ENCODE measurements around the gene CHRNA4.

Gene CHRNA4

GRCh38 chr20:63377951-63378381 lies 16.8 kb upstream of the CHRNA4 start:
- DNase-seq (ENCODE audit: low spot score), result no peak

GRCh38 chr20:63377256-63377941 lies 16.2 kb upstream of the CHRNA4 start:
- no peak for DNase-seq (ENCODE audit: low spot score)

GRCh38 chr20:63376283-63377250 lies 15.4 kb upstream of the CHRNA4 start:
- DNase-seq (ENCODE audit: low spot score), result no peak

GRCh38 chr20:63375438-63375837 lies 14.3 kb upstream of the CHRNA4 start:
- DNase-seq (ENCODE audit: low spot score), result no peak

- no peak for DNase-seq (ENCODE audit: low spot score)
Measured at GRCh38 chr20:63374504-63374903, 13.4 kb upstream of the CHRNA4 start.

GRCh38 chr20:63373996-63374395 lies 12.8 kb upstream of the CHRNA4 start:
- DNase-seq (ENCODE audit: low spot score), result no peak

GRCh38 chr20:63372971-63373885 lies 12.1 kb upstream of the CHRNA4 start:
- DNase-seq (ENCODE audit: low spot score), result no peak

GRCh38 chr20:63371291-63371865 lies 10.2 kb upstream of the CHRNA4 start:
- DNase-seq (ENCODE audit: low spot score), result no peak

- DNase-seq (ENCODE audit: low spot score), result no peak
Measured at GRCh38 chr20:63370618-63371187, 9.6 kb upstream of the CHRNA4 start.

- DNase-seq (ENCODE audit: low spot score), result no peak
Measured at GRCh38 chr20:63369724-63370617, 8.8 kb upstream of the CHRNA4 start.

GRCh38 chr20:63369024-63369530 lies 7.9 kb upstream of the CHRNA4 start:
- no peak for DNase-seq (ENCODE audit: low spot score)

- DNase-seq (ENCODE audit: low spot score), result no peak
Measured at GRCh38 chr20:63368151-63368550, 7.0 kb upstream of the CHRNA4 start.

GRCh38 chr20:63367446-63368055 lies 6.4 kb upstream of the CHRNA4 start:
- no peak for DNase-seq (ENCODE audit: low spot score)

- DNase-seq (ENCODE audit: low spot score), result no peak
Measured at GRCh38 chr20:63366390-63367365, 5.5 kb upstream of the CHRNA4 start.

GRCh38 chr20:63365601-63366389 lies 4.6 kb upstream of the CHRNA4 start:
- no peak for DNase-seq (ENCODE audit: low spot score)

- DNase-seq (ENCODE audit: low spot score), result no peak
Measured at GRCh38 chr20:63364801-63365585, 3.8 kb upstream of the CHRNA4 start.

Data from kidney tubule cell (primary cell).